ENCODE results near the gene RCN1.

- TF ChIP-seq CTCF (IDR thresholded peaks at IDR 0.05; ENCODE audit: insufficient read depth, low read depth, low read length) (no peak), EZH2 (IDR thresholded peaks at IDR 0.05; ENCODE audit: insufficient read depth, low read length) (no peak)
Observed at GRCh38 chr11:32092581-32093170, 1.8 kb downstream of the RCN1 start.

Measured in astrocyte (in vitro differentiated cells and primary cell).